Loucy (cell line): ENCODE measurements around the gene TRPV3.

Experiments used
- H2AFZ ChIP-seq: fragments of 200-600 bp; sonication (generic); 2 replicates; pipeline ENCODE4 v1.6.0; 2016; ENCODE audit warnings: antibody characterized with exemption, mild to moderate bottlenecking, low read length, moderate library complexity
- H3F3A ChIP-seq: fragments of 200-600 bp; 2 replicates; pipeline ENCODE4 v1.6.0; 2016; ENCODE audit warnings: antibody characterized with exemption, low read depth, mild to moderate bottlenecking
- H3K27me3 ChIP-seq: fragments of 200-600 bp; sonication (generic); 2 replicates; pipeline ENCODE4 v1.6.1; 2014; ENCODE audit warnings: low read length, mild to moderate bottlenecking; ENCODE audit not compliant: insufficient read depth, poor library complexity, severe bottlenecking
- H3K36me3 ChIP-seq: fragments of 200-600 bp; sonication (generic); 2 replicates; pipeline ENCODE4 v1.6.1; 2016; ENCODE audit warnings: low read length; ENCODE audit not compliant: insufficient read depth
- H3K4me1 ChIP-seq: fragments of 200-600 bp; sonication (generic); 2 replicates; pipeline ENCODE4 v1.5.1; 2014; ENCODE audit warnings: low read length, mild to moderate bottlenecking; ENCODE audit not compliant: insufficient read depth, poor library complexity, severe bottlenecking
- H3K4me2 ChIP-seq: fragments of 200-600 bp; sonication (generic); 2 replicates; pipeline ENCODE4 v1.6.0; 2014; ENCODE audit warnings: antibody characterized with exemption, low read length, low read depth, mild to moderate bottlenecking; ENCODE audit not compliant: poor library complexity, severe bottlenecking
- H3K4me3 ChIP-seq: fragments of 200-600 bp; sonication (generic); 2 replicates; pipeline ENCODE4 v1.5.1; 2014; ENCODE audit warnings: low read length, mild to moderate bottlenecking, mixed read lengths; ENCODE audit not compliant: poor library complexity, severe bottlenecking
- H3K79me2 ChIP-seq: fragments of 200-600 bp; sonication (generic); 2 replicates; pipeline ENCODE4 v1.6.1; 2014; ENCODE audit warnings: low read length; ENCODE audit not compliant: insufficient read depth
- H3K9ac ChIP-seq: fragments of 200-600 bp; sonication (generic); 2 replicates; pipeline ENCODE4 v1.6.0; 2014; ENCODE audit warnings: mild to moderate bottlenecking, low read depth, low read length, moderate library complexity; ENCODE audit not compliant: poor library complexity, severe bottlenecking
- H3K9me2 ChIP-seq: fragments of 200-600 bp; sonication (generic); replicated peaks from 2 replicates; pipeline ENCODE4 v1.6.1; 2016; ENCODE audit warnings: low read depth, low read length, mixed read lengths
- H3K9me3 ChIP-seq: fragments of 200-600 bp; sonication (generic); 2 replicates; pipeline ENCODE4 v1.6.1; 2014; ENCODE audit warnings: mild to moderate bottlenecking, antibody characterized with exemption, low read length, low read depth; ENCODE audit not compliant: insufficient read depth
- H4K20me1 ChIP-seq: fragments of 200-600 bp; sonication (generic); 2 replicates; pipeline ENCODE4 v1.6.0; 2014; ENCODE audit warnings: antibody characterized with exemption, low read length, mild to moderate bottlenecking; ENCODE audit not compliant: insufficient read depth, poor library complexity, severe bottlenecking
- CTCF ChIP-seq: fragments of 200-600 bp; sonication (generic); conservative IDR thresholded peaks from 2 replicates; pipeline ENCODE4 v1.5.1; 2014; ENCODE audit warnings: mild to moderate bottlenecking, antibody characterized with exemption, low read length
- EZH2phosphoT487 ChIP-seq: fragments of 200-600 bp; IDR thresholded peaks from 2 replicates; pipeline ENCODE4 v1.6.1; 2018; ENCODE audit warnings: antibody characterized with exemption, mild to moderate bottlenecking, moderate library complexity, borderline replicate concordance

TRPV3 gene

GRCh38 chr17:3506054-3506453, 51.6 kb downstream of the TRPV3 start:
- H3K79me2 ChIP-seq: no peaks in the 10 kb centered on the region
- no peak overlapping the region for H3K4me2 ChIP-seq
- no peaks in the 10 kb centered on the region; the same call in 1 of the 2 replicates for H3K9me3 ChIP-seq
- H3K36me3 ChIP-seq: no peaks in the 10 kb centered on the region
- no peak overlapping the region for H3K9ac ChIP-seq
- no peaks in the 10 kb centered on the region for H3K27me3 ChIP-seq
- no peaks in the 10 kb centered on the region for H3F3A ChIP-seq
- H3K4me1 ChIP-seq: no peaks in the 10 kb centered on the region
- H3K4me3 ChIP-seq: no peak overlapping the region
- H2AFZ ChIP-seq: no peak overlapping the region
- no peak for TF ChIP-seq EZH2phosphoT487
- no peak for TF ChIP-seq CTCF
- H3K9me2 ChIP-seq: no peaks in the 10 kb centered on the region
- H4K20me1 ChIP-seq: no peaks in the 10 kb centered on the region

GRCh38 chr17:3505008-3505407, 52.6 kb downstream of the TRPV3 start:
- no peak overlapping the region for H3K4me3 ChIP-seq
- no peaks in the 10 kb centered on the region; the same call in 1 of the 2 replicates for H3K9me3 ChIP-seq
- no peaks in the 10 kb centered on the region for H3K4me1 ChIP-seq

GRCh38 chr17:3503285-3503684, 54.3 kb downstream of the TRPV3 start:
- H3K9ac ChIP-seq: no peak overlapping the region
- no peaks in the 10 kb centered on the region for H3K9me2 ChIP-seq
- no peak for TF ChIP-seq CTCF
- TF ChIP-seq EZH2phosphoT487: no peak
- H2AFZ ChIP-seq: no peak overlapping the region
- no peaks in the 10 kb centered on the region; the same call in 1 of the 2 replicates for H3K9me3 ChIP-seq
- no peak overlapping the region for H3K4me2 ChIP-seq
- no peak overlapping the region for H3K4me3 ChIP-seq
- no peaks in the 10 kb centered on the region for H3K27me3 ChIP-seq
- no peaks in the 10 kb centered on the region for H3F3A ChIP-seq
- no peaks in the 10 kb centered on the region for H3K79me2 ChIP-seq
- H3K4me1 ChIP-seq: no peaks in the 10 kb centered on the region
- no peaks in the 10 kb centered on the region for H4K20me1 ChIP-seq
- no peaks in the 10 kb centered on the region for H3K36me3 ChIP-seq

More at GRCh38 chr17:3505008-3505407, 52.6 kb downstream of the TRPV3 start:
- H3K9me2 ChIP-seq: no peaks in the 10 kb centered on the region
- H3K9ac ChIP-seq: no peak overlapping the region
- TF ChIP-seq CTCF: no peak
- no peak for TF ChIP-seq EZH2phosphoT487
- no peak overlapping the region for H3K4me2 ChIP-seq
- no peaks in the 10 kb centered on the region for H4K20me1 ChIP-seq
- no peaks in the 10 kb centered on the region for H3K79me2 ChIP-seq
- H2AFZ ChIP-seq: no peak overlapping the region
- no peaks in the 10 kb centered on the region for H3K27me3 ChIP-seq
- no peaks in the 10 kb centered on the region for H3F3A ChIP-seq
- no peaks in the 10 kb centered on the region for H3K36me3 ChIP-seq
